ENCODE results near the gene TNS3.

DNA sequence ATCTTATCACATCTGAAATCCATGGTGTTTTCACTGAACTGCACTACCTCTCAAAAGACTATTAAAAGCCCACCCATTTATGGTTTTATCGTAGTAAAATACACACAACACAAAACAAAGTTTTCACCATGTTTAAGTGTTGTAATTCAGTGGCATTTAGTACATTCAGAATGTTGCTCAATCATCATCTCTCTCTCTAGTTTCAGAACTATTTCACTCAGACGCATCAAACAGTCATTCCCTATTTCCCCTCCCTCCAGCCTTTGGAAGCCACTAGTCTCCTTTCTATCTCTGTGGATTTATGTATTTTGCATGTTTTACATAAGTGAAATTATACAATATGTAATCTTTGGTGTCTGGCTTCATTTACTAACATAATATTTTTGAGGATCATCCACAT, 332.6 kb downstream of the TNS3 start:
- TF ChIP-seq EZH2 (IDR thresholded peaks at IDR 0.05) (no peak), POLR2AphosphoS5 (IDR thresholded peaks at IDR 0.05; ENCODE audit: borderline replicate concordance, low read depth, low read length) (no peak)
